WTC11 (cell line): Measurements from ENCODE around the gene GNAS. TPM values are rescaled to one million over a fixed set of nuclear protein-coding genes. Genes with fewer than 3 reads are reported as not detected.

Experiments used
- ATAC-seq: fragments of 200-7000 bp; cut with Tn5 transposase; 2 replicates; pipeline ENCODE4 v1.10.0; 2021; ENCODE audit warnings: mild to moderate bottlenecking, moderate library complexity
- CTCF ChIA-PET: fragments of 300-600 bp; sonication (Branson Sonifier 250); formaldehyde crosslinking; loops from one replicate; lab custom pipeline; 2021; ENCODE audit warnings: antibody characterized with exemption; lab: Charles Lee
- POLR2A ChIA-PET: fragments of 350-600 bp; sonication (Branson Sonifier 250); formaldehyde crosslinking; loops from one replicate; lab custom pipeline; 2021; ENCODE audit warnings: antibody characterized with exemption; lab: Charles Lee
- DNase-seq: peaks from one replicate; pipeline ENCODE4 v3.0.0; 2021; ENCODE audit warnings: low spot score
- H3K27ac Mint-ChIP-seq: 2 replicates; pipeline ENCODE4 v1.8.0; 2021; ENCODE audit warnings: mixed read lengths
- H3K27me3 Mint-ChIP-seq: 2 replicates; pipeline ENCODE4 v1.8.0; 2021; ENCODE audit warnings: low read depth, mild to moderate bottlenecking, moderate library complexity, mixed read lengths
- H3K36me3 Mint-ChIP-seq: 2 replicates; pipeline ENCODE4 v1.8.0; 2021; ENCODE audit warnings: mixed read lengths
- H3K4me1 Mint-ChIP-seq: 2 replicates; pipeline ENCODE4 v1.8.0; 2022; ENCODE audit warnings: mixed read lengths
- H3K4me3 Mint-ChIP-seq: 2 replicates; pipeline ENCODE4 v1.8.0; 2021; ENCODE audit warnings: mild to moderate bottlenecking, moderate library complexity, mixed read lengths
- H3K9me3 Mint-ChIP-seq: 2 replicates; pipeline ENCODE4 v1.8.0; 2021; ENCODE audit warnings: mixed read lengths
- ATF1 ChIP-seq: sonication (generic); formaldehyde crosslinking; IDR thresholded peaks from 2 replicates; pipeline ENCODE4 v1.8.1; 2023; ENCODE audit warnings: mild to moderate bottlenecking, moderate library complexity, missing genetic modification reagents
- ATF6 ChIP-seq: sonication (generic); formaldehyde crosslinking; IDR thresholded peaks from 2 replicates; pipeline ENCODE4 v1.8.1; 2023; ENCODE audit warnings: mild to moderate bottlenecking, missing genetic modification reagents
- CBFB ChIP-seq: sonication (generic); formaldehyde crosslinking; IDR thresholded peaks from 2 replicates; pipeline ENCODE4 v1.8.1; 2022; ENCODE audit warnings: mild to moderate bottlenecking, low read depth, missing genetic modification reagents
- ELF4 ChIP-seq: sonication (generic); formaldehyde crosslinking; IDR thresholded peaks from 2 replicates; pipeline ENCODE4 v1.8.1; 2022; ENCODE audit warnings: low read depth, mild to moderate bottlenecking, moderate library complexity, missing genetic modification reagents
- EMX1 ChIP-seq: fragments of 250-450 bp; sonication (Bioruptor Pico); IDR thresholded peaks from 2 replicates; pipeline ENCODE4 v1.8.0; 2021; ENCODE audit warnings: mild to moderate bottlenecking
- JAZF1 ChIP-seq: fragments of 250-450 bp; sonication (Bioruptor Pico); IDR thresholded peaks from 2 replicates; pipeline ENCODE4 v1.9.0; 2021; ENCODE audit warnings: moderate library complexity, mild to moderate bottlenecking, inconsistent platforms
- JUN ChIP-seq: sonication (generic); formaldehyde crosslinking; IDR thresholded peaks from 2 replicates; pipeline ENCODE4 v1.8.0; 2023; ENCODE audit warnings: mild to moderate bottlenecking, missing genetic modification reagents
- MAX ChIP-seq: sonication (generic); formaldehyde crosslinking; IDR thresholded peaks from 2 replicates; pipeline ENCODE4 v1.8.0; 2022; ENCODE audit warnings: mild to moderate bottlenecking, missing genetic modification reagents
- NFYB ChIP-seq: sonication (generic); formaldehyde crosslinking; conservative IDR thresholded peaks from 2 replicates; pipeline ENCODE4 v1.8.0; 2022; ENCODE audit warnings: low read depth, missing genetic modification reagents
- NR1H2 ChIP-seq: sonication (generic); formaldehyde crosslinking; IDR thresholded peaks from 2 replicates; pipeline ENCODE4 v1.9.0; 2021; ENCODE audit warnings: mild to moderate bottlenecking, moderate library complexity, missing genetic modification reagents
- OVOL2 ChIP-seq: fragments of 250-450 bp; sonication (Bioruptor Pico); IDR thresholded peaks from 2 replicates; pipeline ENCODE4 v1.9.0; 2021; ENCODE audit warnings: mild to moderate bottlenecking, borderline replicate concordance
- PRRX2 ChIP-seq: fragments of 250-450 bp; sonication (Bioruptor Pico); IDR thresholded peaks from 2 replicates; pipeline ENCODE4 v1.8.0; 2021; ENCODE audit warnings: mild to moderate bottlenecking
- SMAD3 ChIP-seq: sonication (generic); formaldehyde crosslinking; IDR thresholded peaks from 2 replicates; pipeline ENCODE4 v1.8.0; 2022; ENCODE audit warnings: missing genetic modification reagents, mild to moderate bottlenecking, borderline replicate concordance
- TEAD1 ChIP-seq: sonication (generic); formaldehyde crosslinking; IDR thresholded peaks from 2 replicates; pipeline ENCODE4 v1.8.0; 2022; ENCODE audit warnings: mild to moderate bottlenecking, missing genetic modification reagents
- ZNF138 ChIP-seq: sonication (generic); formaldehyde crosslinking; conservative IDR thresholded peaks from 2 replicates; pipeline ENCODE4 v1.8.1; 2022; ENCODE audit warnings: mild to moderate bottlenecking, moderate library complexity, missing genetic modification reagents
- ZNF219 ChIP-seq: sonication (generic); formaldehyde crosslinking; IDR thresholded peaks from 2 replicates; pipeline ENCODE4 v1.8.0; 2023; ENCODE audit warnings: missing genetic modification reagents, mild to moderate bottlenecking, borderline replicate concordance
- ZNF232 ChIP-seq: sonication (generic); formaldehyde crosslinking; IDR thresholded peaks from 2 replicates; pipeline ENCODE4 v1.8.0; 2022; ENCODE audit warnings: mild to moderate bottlenecking, missing genetic modification reagents
- ZNF396 ChIP-seq: fragments of 250-450 bp; sonication (Bioruptor Pico); IDR thresholded peaks from 2 replicates; pipeline ENCODE4 v1.8.0; 2021; ENCODE audit warnings: mild to moderate bottlenecking, moderate library complexity, borderline replicate concordance
- ZNF416 ChIP-seq: fragments of 250-450 bp; sonication (Bioruptor Pico); IDR thresholded peaks from 2 replicates; pipeline ENCODE4 v1.9.0; 2021; ENCODE audit warnings: mild to moderate bottlenecking, inconsistent platforms
- ZSCAN18 ChIP-seq: fragments of 250-450 bp; sonication (Bioruptor Pico); IDR thresholded peaks from 2 replicates; pipeline ENCODE4 v2.1.2; 2022; ENCODE audit warnings: mild to moderate bottlenecking, moderate library complexity
- total RNA-seq: library from RNA; stranded (reverse); gene quantifications from 3 replicates; pipeline ENCODE4 v1.2.3, GENCODE V29; 2021
- TF ChIP-seq, protein P1 (sequence below): sonication (generic); formaldehyde crosslinking; IDR thresholded peaks from 2 replicates; pipeline ENCODE4 v1.8.1; 2023; ENCODE audit warnings: mild to moderate bottlenecking, missing genetic modification reagents, moderate library complexity
- TF ChIP-seq, protein P2 (sequence below): sonication (generic); formaldehyde crosslinking; IDR thresholded peaks from 2 replicates; pipeline ENCODE4 v1.8.0; 2023; ENCODE audit warnings: mild to moderate bottlenecking, missing genetic modification reagents
- TF ChIP-seq, protein P3 (sequence below): sonication (generic); formaldehyde crosslinking; IDR thresholded peaks from 2 replicates; pipeline ENCODE4 v1.8.1; 2022; ENCODE audit warnings: missing genetic modification reagents, borderline replicate concordance

Gene GNAS
- total RNA-seq, 1 experiment from 2014 or later = 868 TPM

GRCh38 chr20:58803533-58803932 lies 49.0 kb upstream of the GNAS start:
- peaks cover 13% of the 10 kb centered on the region for H3K27me3 Mint-ChIP-seq
- DNase-seq = no peak
- H3K4me3 Mint-ChIP-seq = no peak overlapping the region
- peaks cover 70% of the 10 kb centered on the region for H3K4me1 Mint-ChIP-seq
- no peaks in the 10 kb centered on the region for H3K9me3 Mint-ChIP-seq
- TF ChIP-seq CBFB (no peak), ZNF219 (no peak), MAX (CRISPR knock-in tag) (no peak), ATF6 (no peak), ZNF232 (CRISPR knock-in tag) (no peak), JAZF1 (CRISPR knock-in tag) (no peak), ZNF138 (CRISPR knock-in tag) (no peak)
- CTCF ChIA-PET = interaction anchor here (1.4 kb wide), 1 partner anchor 11 kb away, joined by 3 read pairs; no protein-coding TSS in a partner anchor
- no peaks in the 10 kb centered on the region for H3K36me3 Mint-ChIP-seq
- no peak for ATAC-seq
- no peak overlapping the region for H3K27ac Mint-ChIP-seq
- POLR2A ChIA-PET = no interaction called here

DNA sequence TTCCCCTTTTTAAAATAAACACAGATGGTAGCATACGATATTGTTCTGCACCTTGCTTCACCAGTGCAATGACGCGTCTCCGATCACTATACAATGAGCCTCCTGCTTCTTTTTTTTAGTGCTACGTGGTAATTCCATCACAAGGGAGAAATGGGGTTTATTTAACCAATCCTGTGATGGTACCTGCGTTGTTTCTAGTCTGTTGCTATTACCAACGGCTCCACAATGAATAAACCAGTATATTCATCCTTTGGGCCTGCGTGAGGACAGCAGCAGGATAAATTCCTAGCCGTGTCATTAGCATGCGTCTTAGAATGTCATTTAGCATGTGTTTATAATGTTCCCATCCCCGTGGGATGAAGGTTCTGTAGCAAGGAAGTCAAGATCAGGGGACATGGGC lies 44.7 kb upstream of the GNAS start:
- TF ChIP-seq, protein P1, sequence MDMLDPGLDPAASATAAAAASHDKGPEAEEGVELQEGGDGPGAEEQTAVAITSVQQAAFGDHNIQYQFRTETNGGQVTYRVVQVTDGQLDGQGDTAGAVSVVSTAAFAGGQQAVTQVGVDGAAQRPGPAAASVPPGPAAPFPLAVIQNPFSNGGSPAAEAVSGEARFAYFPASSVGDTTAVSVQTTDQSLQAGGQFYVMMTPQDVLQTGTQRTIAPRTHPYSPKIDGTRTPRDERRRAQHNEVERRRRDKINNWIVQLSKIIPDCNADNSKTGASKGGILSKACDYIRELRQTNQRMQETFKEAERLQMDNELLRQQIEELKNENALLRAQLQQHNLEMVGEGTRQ (CRISPR knock-in tag) = no peak
- no peak for TF ChIP-seq SMAD3
- TF ChIP-seq TEAD1 (CRISPR knock-in tag) = no peak
- TF ChIP-seq NFYB (CRISPR knock-in tag) = no peak
- TF ChIP-seq OVOL2 (CRISPR knock-in tag) = no peak
- TF ChIP-seq ZNF396 = no peak
- TF ChIP-seq ZSCAN18 (CRISPR knock-in tag) = no peak
- no peak for TF ChIP-seq PRRX2 (CRISPR knock-in tag)
- TF ChIP-seq NR1H2 (CRISPR knock-in tag) = no peak
- no peak for TF ChIP-seq ELF4 (CRISPR knock-in tag)
- no peak for TF ChIP-seq JUN (CRISPR knock-in tag)
- TF ChIP-seq EMX1 (CRISPR knock-in tag) = no peak
- TF ChIP-seq ZNF416 (CRISPR knock-in tag) = no peak
- CTCF ChIA-PET = no interaction called here
- no peak for DNase-seq
- peaks cover 3% of the 10 kb centered on the region; the same call in 1 of the 2 replicates for H3K9me3 Mint-ChIP-seq
- POLR2A ChIA-PET = no interaction called here
- ATAC-seq = no peak
- H3K4me1 Mint-ChIP-seq = peaks cover 46% of the 10 kb centered on the region
- H3K36me3 Mint-ChIP-seq = no peaks in the 10 kb centered on the region
- H3K4me3 Mint-ChIP-seq = no peak overlapping the region
- H3K27me3 Mint-ChIP-seq = peaks cover 13% of the 10 kb centered on the region
- H3K27ac Mint-ChIP-seq = no peak overlapping the region

- POLR2A ChIA-PET = no interaction called here
- CTCF ChIA-PET = no interaction called here
- Mint-ChIP-seq H3K4me1 (peaks cover 42% of the 10 kb centered on the region), H3K4me3 (no peak overlapping the region), H3K27ac (no peak overlapping the region), H3K36me3 (no peaks in the 10 kb centered on the region), H3K27me3 (peaks cover 13% of the 10 kb centered on the region), H3K9me3 (peaks cover 3% of the 10 kb centered on the region; the same call in 1 of the 2 replicates)
- DNase-seq (no peak), ATAC-seq (no peak)
- TF ChIP-seq JUN (CRISPR knock-in tag) = no peak
- TF ChIP-seq ATF1 (CRISPR knock-in tag) = no peak
- TF ChIP-seq, protein P2, sequence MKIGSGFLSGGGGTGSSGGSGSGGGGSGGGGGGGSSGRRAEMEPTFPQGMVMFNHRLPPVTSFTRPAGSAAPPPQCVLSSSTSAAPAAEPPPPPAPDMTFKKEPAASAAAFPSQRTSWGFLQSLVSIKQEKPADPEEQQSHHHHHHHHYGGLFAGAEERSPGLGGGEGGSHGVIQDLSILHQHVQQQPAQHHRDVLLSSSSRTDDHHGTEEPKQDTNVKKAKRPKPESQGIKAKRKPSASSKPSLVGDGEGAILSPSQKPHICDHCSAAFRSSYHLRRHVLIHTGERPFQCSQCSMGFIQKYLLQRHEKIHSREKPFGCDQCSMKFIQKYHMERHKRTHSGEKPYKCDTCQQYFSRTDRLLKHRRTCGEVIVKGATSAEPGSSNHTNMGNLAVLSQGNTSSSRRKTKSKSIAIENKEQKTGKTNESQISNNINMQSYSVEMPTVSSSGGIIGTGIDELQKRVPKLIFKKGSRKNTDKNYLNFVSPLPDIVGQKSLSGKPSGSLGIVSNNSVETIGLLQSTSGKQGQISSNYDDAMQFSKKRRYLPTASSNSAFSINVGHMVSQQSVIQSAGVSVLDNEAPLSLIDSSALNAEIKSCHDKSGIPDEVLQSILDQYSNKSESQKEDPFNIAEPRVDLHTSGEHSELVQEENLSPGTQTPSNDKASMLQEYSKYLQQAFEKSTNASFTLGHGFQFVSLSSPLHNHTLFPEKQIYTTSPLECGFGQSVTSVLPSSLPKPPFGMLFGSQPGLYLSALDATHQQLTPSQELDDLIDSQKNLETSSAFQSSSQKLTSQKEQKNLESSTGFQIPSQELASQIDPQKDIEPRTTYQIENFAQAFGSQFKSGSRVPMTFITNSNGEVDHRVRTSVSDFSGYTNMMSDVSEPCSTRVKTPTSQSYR (CRISPR knock-in tag) = no peak
- TF ChIP-seq, protein P3, sequence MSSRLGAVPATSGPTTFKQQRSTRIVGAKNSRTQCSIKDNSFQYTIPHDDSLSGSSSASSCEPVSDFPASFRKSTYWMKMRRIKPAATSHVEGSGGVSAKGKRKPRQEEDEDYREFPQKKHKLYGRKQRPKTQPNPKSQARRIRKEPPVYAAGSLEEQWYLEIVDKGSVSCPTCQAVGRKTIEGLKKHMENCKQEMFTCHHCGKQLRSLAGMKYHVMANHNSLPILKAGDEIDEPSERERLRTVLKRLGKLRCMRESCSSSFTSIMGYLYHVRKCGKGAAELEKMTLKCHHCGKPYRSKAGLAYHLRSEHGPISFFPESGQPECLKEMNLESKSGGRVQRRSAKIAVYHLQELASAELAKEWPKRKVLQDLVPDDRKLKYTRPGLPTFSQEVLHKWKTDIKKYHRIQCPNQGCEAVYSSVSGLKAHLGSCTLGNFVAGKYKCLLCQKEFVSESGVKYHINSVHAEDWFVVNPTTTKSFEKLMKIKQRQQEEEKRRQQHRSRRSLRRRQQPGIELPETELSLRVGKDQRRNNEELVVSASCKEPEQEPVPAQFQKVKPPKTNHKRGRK (CRISPR knock-in tag) = no peak
These were observed 44.1 kb upstream of the GNAS start for GRCh38 chr20:58808271-58809046.
